IPS-18a (cell line): ENCODE data around the gene SZT2.
A peak's percentile ranks its signal among the peaks of the same experiment; 100 is the strongest.

Experiments
- H3K27ac ChIP-seq: one replicate; pipeline ENCODE4 v1.5.1; 2013; ENCODE audit warnings: low read length
- H3K27me3 ChIP-seq: one replicate; pipeline ENCODE4 v1.6.1; 2013; ENCODE audit warnings: mild to moderate bottlenecking, low read length; ENCODE audit not compliant: control insufficient read depth, insufficient read depth
- H3K36me3 ChIP-seq: one replicate; pipeline ENCODE4 v1.6.1; 2013; ENCODE audit warnings: low read depth, low read length; ENCODE audit not compliant: control insufficient read depth
- H3K4me1 ChIP-seq: one replicate; pipeline ENCODE4 v1.6.1; 2013; ENCODE audit warnings: low read depth, low read length; ENCODE audit not compliant: control insufficient read depth
- H3K4me3 ChIP-seq: one replicate; pipeline ENCODE4 v1.5.1; 2013; ENCODE audit warnings: low read length
- H3K9ac ChIP-seq: one replicate; pipeline ENCODE4 v1.6.1; 2013; ENCODE audit warnings: mild to moderate bottlenecking, low read length, moderate library complexity
- H3K9me3 ChIP-seq: one replicate; pipeline ENCODE4 v1.6.1; 2013; ENCODE audit warnings: low read depth, low read length; ENCODE audit not compliant: control insufficient read depth

SZT2 gene

GRCh38 chr1:43389326-43390313 is at the start of gene SZT2, which contains the start of gene MED8:
Gene SZT2 (plus strand): TSS chr1:43389899. CDS start chr1:43389969, 70 bp downstream.
Gene MED8 (minus strand): TSS chr1:43389800. CDS start chr1:43389764, 36 bp downstream.
- Histone ChIP-seq H3K36me3 (peaks cover 24% of the 10 kb centered on the region), H3K9me3 (no peaks in the 10 kb centered on the region), H3K4me1 (peaks cover 5% of the 10 kb centered on the region), H3K4me3 (peak within 1 kb of the TSS; percentile 86), H3K27ac (no peak within 1 kb of the TSS), H3K9ac (peak within 1 kb of the TSS; percentile 66), H3K27me3 (no peaks in the 10 kb centered on the region)

- H3K9ac ChIP-seq: no peak overlapping the region
- H3K27me3 ChIP-seq: no peaks in the 10 kb centered on the region
- no peaks in the 10 kb centered on the region for H3K36me3 ChIP-seq
- no peaks in the 10 kb centered on the region for H3K4me1 ChIP-seq
- no peak overlapping the region for H3K4me3 ChIP-seq
- H3K9me3 ChIP-seq: no peaks in the 10 kb centered on the region
- no peak overlapping the region for H3K27ac ChIP-seq
Observed at GRCh38 chr1:43340559-43340958, 49.1 kb upstream of the SZT2 start.

- Histone ChIP-seq H3K4me1 (peaks cover 4% of the 10 kb centered on the region), H3K27ac (no peak overlapping the region), H3K36me3 (no peaks in the 10 kb centered on the region), H3K4me3 (no peak overlapping the region), H3K9me3 (no peaks in the 10 kb centered on the region), H3K27me3 (peaks cover 15% of the 10 kb centered on the region), H3K9ac (no peak overlapping the region)
Observed at GRCh38 chr1:43344267-43344850, 45.3 kb upstream of the SZT2 start.

- Histone ChIP-seq H3K36me3 (no peaks in the 10 kb centered on the region), H3K4me1 (peaks cover 6% of the 10 kb centered on the region), H3K27ac (no peak overlapping the region), H3K9ac (no peak overlapping the region), H3K9me3 (no peaks in the 10 kb centered on the region), H3K27me3 (peaks cover 15% of the 10 kb centered on the region), H3K4me3 (no peak overlapping the region)
Observed at GRCh38 chr1:43345120-43345519, 44.6 kb upstream of the SZT2 start.

- no peak overlapping the region for H3K9ac ChIP-seq
- peaks cover 15% of the 10 kb centered on the region for H3K27me3 ChIP-seq
- no peaks in the 10 kb centered on the region for H3K36me3 ChIP-seq
- H3K9me3 ChIP-seq: no peaks in the 10 kb centered on the region
- no peak overlapping the region for H3K27ac ChIP-seq
- no peak overlapping the region for H3K4me3 ChIP-seq
- peaks cover 8% of the 10 kb centered on the region for H3K4me1 ChIP-seq
Observed at GRCh38 chr1:43346636-43347035, 43.1 kb upstream of the SZT2 start.

- peaks cover 8% of the 10 kb centered on the region for H3K4me1 ChIP-seq
- H3K27ac ChIP-seq: no peak overlapping the region
- H3K36me3 ChIP-seq: no peaks in the 10 kb centered on the region
- H3K9me3 ChIP-seq: no peaks in the 10 kb centered on the region
- peak overlapping the region; percentile 69 for H3K4me3 ChIP-seq
- peaks cover 15% of the 10 kb centered on the region for H3K27me3 ChIP-seq
- peak overlapping the region; percentile 71 for H3K9ac ChIP-seq
Observed at GRCh38 chr1:43348343-43348808, 41.3 kb upstream of the SZT2 start.

- Histone ChIP-seq H3K9me3 (no peaks in the 10 kb centered on the region), H3K4me3 (peak overlapping the region; percentile 69), H3K4me1 (peaks cover 8% of the 10 kb centered on the region), H3K27ac (peak overlapping the region; percentile 86), H3K9ac (peak overlapping the region; percentile 74), H3K27me3 (peaks cover 15% of the 10 kb centered on the region), H3K36me3 (no peaks in the 10 kb centered on the region)
Observed at GRCh38 chr1:43348809-43349593, 40.7 kb upstream of the SZT2 start.

GRCh38 chr1:43349594-43350306 is 39.9 kb upstream of the SZT2 start:
- H3K4me1 ChIP-seq: peaks cover 8% of the 10 kb centered on the region
- H3K36me3 ChIP-seq: no peaks in the 10 kb centered on the region
- peak overlapping the region; percentile 69 for H3K4me3 ChIP-seq
- no peaks in the 10 kb centered on the region for H3K9me3 ChIP-seq
- peak overlapping the region; percentile 74 for H3K9ac ChIP-seq
- H3K27ac ChIP-seq: peak overlapping the region; percentile 28
- peaks cover 15% of the 10 kb centered on the region for H3K27me3 ChIP-seq

GRCh38 chr1:43350976-43351375 is 38.7 kb upstream of the SZT2 start:
- peaks cover 15% of the 10 kb centered on the region for H3K27me3 ChIP-seq
- no peak overlapping the region for H3K9ac ChIP-seq
- no peaks in the 10 kb centered on the region for H3K9me3 ChIP-seq
- H3K36me3 ChIP-seq: no peaks in the 10 kb centered on the region
- peaks cover 8% of the 10 kb centered on the region for H3K4me1 ChIP-seq
- no peak overlapping the region for H3K4me3 ChIP-seq
- H3K27ac ChIP-seq: no peak overlapping the region

GRCh38 chr1:43351421-43352350 is 38.0 kb upstream of the SZT2 start:
- no peaks in the 10 kb centered on the region for H3K9me3 ChIP-seq
- peaks cover 8% of the 10 kb centered on the region for H3K4me1 ChIP-seq
- H3K4me3 ChIP-seq: no peak overlapping the region
- no peak overlapping the region for H3K27ac ChIP-seq
- H3K9ac ChIP-seq: no peak overlapping the region
- no peaks in the 10 kb centered on the region for H3K36me3 ChIP-seq
- H3K27me3 ChIP-seq: peaks cover 15% of the 10 kb centered on the region
